IMR-90 (cell line): ENCODE measurements around the gene ZNF813. TPM values are rescaled to one million over a fixed set of nuclear protein-coding genes. Genes with fewer than 3 reads are reported as not detected.

Source experiments
- ATAC-seq: fragments of 200-7000 bp; cut with Tn5 transposase; 2 replicates; pipeline ENCODE4 v1.9.1; 2020; ENCODE audit warnings: low read depth, mild to moderate bottlenecking, moderate library complexity
- BruUV-seq: library from RNA; stranded (reverse); fragments of 400-500 nt; replicated peaks from 2 replicates; lab custom pipeline; 2021; lab: Mats Ljungman, UMichigan
- CTCF ChIA-PET: fragments of 300-600 bp; formaldehyde crosslinking; extraction: SDS; loops from one replicate; lab custom pipeline; 2021; ENCODE audit warnings: antibody characterized with exemption; lab: Yijun Ruan, JAX
- POLR2A ChIA-PET: fragments of 300-600 bp; sonication (Branson Sonifier 250); formaldehyde crosslinking; loops from one replicate; lab custom pipeline; 2022; ENCODE audit warnings: antibody characterized with exemption; ENCODE audit not compliant: unreplicated experiment; lab: Charles Lee
- DNase-seq: peaks from one replicate; pipeline ENCODE4 v3.0.0; 2013
- H2AFZ ChIP-seq: replicated peaks from 2 replicates; pipeline ENCODE3; 2013; ENCODE audit warnings: low read length, mild to moderate bottlenecking; ENCODE audit not compliant: poor library complexity
- H2AK5ac ChIP-seq: 2 replicates; pipeline ENCODE4 v1.6.1; 2013; ENCODE audit warnings: low read depth, low read length, inconsistent platforms
- H2AK9ac ChIP-seq: replicated peaks from 2 replicates; pipeline ENCODE3; 2013; ENCODE audit warnings: mild to moderate bottlenecking, low read depth, low read length, moderate library complexity; ENCODE audit not compliant: poor library complexity
- H2BK120ac ChIP-seq: 2 replicates; pipeline ENCODE4 v1.6.1; 2013; ENCODE audit warnings: low read depth, low read length, inconsistent platforms
- H2BK15ac ChIP-seq: 3 replicates; pipeline ENCODE4 v1.6.1; 2013; ENCODE audit warnings: low read depth, low read length, inconsistent platforms
- H2BK20ac ChIP-seq: 2 replicates; pipeline ENCODE4 v1.6.1; 2013; ENCODE audit warnings: low read depth, mild to moderate bottlenecking, inconsistent platforms, low read length, moderate library complexity
- H2BK5ac ChIP-seq: 2 replicates; pipeline ENCODE4 v1.6.1; 2013; ENCODE audit warnings: mild to moderate bottlenecking, low read depth, low read length, inconsistent platforms; ENCODE audit not compliant: poor library complexity, severe bottlenecking
- H3K14ac ChIP-seq: replicated peaks from 2 replicates; pipeline ENCODE4 v1.6.1; 2013; ENCODE audit warnings: low read depth, low read length, inconsistent platforms
- H3K18ac ChIP-seq: 2 replicates; pipeline ENCODE4 v1.6.1; 2013; ENCODE audit warnings: low read depth, low read length, control low read depth
- H3K23ac ChIP-seq: 2 replicates; pipeline ENCODE4 v1.6.1; 2013; ENCODE audit warnings: low read depth, low read length, inconsistent platforms
- H3K27ac ChIP-seq: 2 replicates; pipeline ENCODE4 v1.5.1; 2013; ENCODE audit warnings: mild to moderate bottlenecking, control low read depth, low read length; ENCODE audit not compliant: insufficient read depth
- H3K27me3 ChIP-seq: 2 replicates; pipeline ENCODE4 v1.6.1; 2013; ENCODE audit warnings: low read length; ENCODE audit not compliant: control insufficient read depth, insufficient read depth
- H3K36me3 ChIP-seq: 2 replicates; pipeline ENCODE4 v1.6.1; 2013; ENCODE audit warnings: low read length, mixed read lengths; ENCODE audit not compliant: control insufficient read depth, insufficient read depth
- H3K4ac ChIP-seq: 2 replicates; pipeline ENCODE4 v1.6.1; 2013; ENCODE audit warnings: low read depth, low read length, inconsistent platforms
- H3K4me1 ChIP-seq: 2 replicates; pipeline ENCODE4 v1.6.1; 2013; ENCODE audit warnings: low read length, mixed read lengths; ENCODE audit not compliant: control insufficient read depth, insufficient read depth
- H3K4me2 ChIP-seq: 2 replicates; pipeline ENCODE4 v1.6.1; 2013; ENCODE audit warnings: low read depth, mild to moderate bottlenecking, control low read depth, low read length, moderate library complexity
- H3K4me3 ChIP-seq: 2 replicates; pipeline ENCODE4 v1.5.1; 2013; ENCODE audit warnings: low read depth, mild to moderate bottlenecking, control low read depth, low read length, moderate library complexity; ENCODE audit not compliant: insufficient read depth
- H3K56ac ChIP-seq: 2 replicates; pipeline ENCODE4 v1.6.1; 2013; ENCODE audit warnings: low read length, inconsistent platforms; ENCODE audit not compliant: insufficient read depth; ENCODE audit errors: extremely low read depth
- H3K79me1 ChIP-seq, 2 experiments: 2 replicates each; pipeline ENCODE4 v1.6.1; 2013; ENCODE audit warnings: low read length in 2 of 2, inconsistent platforms in 1 of 2, low read depth in 1 of 2
- H3K9ac ChIP-seq: 2 replicates; pipeline ENCODE4 v1.6.1; 2013; ENCODE audit warnings: low read depth, low read length, control low read depth
- H3K9me1 ChIP-seq: 2 replicates; pipeline ENCODE4 v1.6.1; 2013; ENCODE audit warnings: low read length, inconsistent platforms; ENCODE audit not compliant: insufficient read depth
- H3K9me3 ChIP-seq: 2 replicates; pipeline ENCODE4 v1.6.1; 2013; ENCODE audit warnings: low read length; ENCODE audit not compliant: control insufficient read depth, insufficient read depth
- H4K20me1 ChIP-seq: 2 replicates; pipeline ENCODE4 v1.6.1; 2013; ENCODE audit warnings: low read length, inconsistent platforms; ENCODE audit not compliant: insufficient read depth
- H4K5ac ChIP-seq: 2 replicates; pipeline ENCODE4 v1.6.1; 2013; ENCODE audit warnings: mild to moderate bottlenecking, low read depth, low read length, control low read depth
- H4K8ac ChIP-seq, 2 experiments: 2 replicates each; pipeline ENCODE4 v1.6.1; 2013; ENCODE audit warnings: low read depth in 2 of 2, low read length in 2 of 2, control low read depth in 1 of 2, inconsistent platforms in 1 of 2
- H4K91ac ChIP-seq: 2 replicates; pipeline ENCODE4 v1.6.1; 2013; ENCODE audit warnings: low read depth, low read length, inconsistent platforms; ENCODE audit not compliant: insufficient read depth
- BHLHE40 ChIP-seq: fragments of 150-350 bp; IDR thresholded peaks from 2 replicates; pipeline ENCODE4 v1.6.1; 2016; ENCODE audit warnings: mild to moderate bottlenecking, low read depth, low read length
- CEBPB ChIP-seq: IDR thresholded peaks from 2 replicates; pipeline ENCODE4 v1.6.1; 2012; ENCODE audit warnings: low read depth, low read length, improper control_type of control experiment
- FOS ChIP-seq: fragments of 150-350 bp; IDR thresholded peaks from 2 replicates; pipeline ENCODE4 v1.6.1; 2016; ENCODE audit warnings: low read depth, low read length
- MAFK ChIP-seq: IDR thresholded peaks from 2 replicates; pipeline ENCODE4 v1.6.1; 2012; ENCODE audit warnings: low read depth, low read length, improper control_type of control experiment
- MAZ ChIP-seq: IDR thresholded peaks from 2 replicates; pipeline ENCODE4 v1.6.1; 2012; ENCODE audit warnings: low read depth, mild to moderate bottlenecking, low read length, improper control_type of control experiment, moderate library complexity, borderline replicate concordance
- MXI1 ChIP-seq: IDR thresholded peaks from 2 replicates; pipeline ENCODE4 v1.6.1; 2012; ENCODE audit warnings: low read depth, mild to moderate bottlenecking, low read length, moderate library complexity, borderline replicate concordance
- POLR2A ChIP-seq: IDR thresholded peaks from 2 replicates; pipeline ENCODE4 v1.6.1; 2012; ENCODE audit warnings: mild to moderate bottlenecking, low read depth, low read length
- RAD21 ChIP-seq: IDR thresholded peaks from 2 replicates; pipeline ENCODE4 v1.6.1; 2012; ENCODE audit warnings: low read length, improper control_type of control experiment
- RCOR1 ChIP-seq: IDR thresholded peaks from 2 replicates; pipeline ENCODE4 v1.6.1; 2012; ENCODE audit warnings: mild to moderate bottlenecking, low read length, improper control_type of control experiment; ENCODE audit not compliant: insufficient replicate concordance
- RFX5 ChIP-seq: IDR thresholded peaks from 2 replicates; pipeline ENCODE4 v1.8.0; 2012; ENCODE audit warnings: low read depth, mild to moderate bottlenecking, low read length, moderate library complexity
- SMC3 ChIP-seq: fragments of 150-350 bp; IDR thresholded peaks from 2 replicates; pipeline ENCODE4 v1.6.1; 2016; ENCODE audit warnings: low read depth, mild to moderate bottlenecking, antibody characterized with exemption, low read length, moderate library complexity
- WGBS, 2 experiments: methylation state at CpG; one replicate each; pipeline versions ENCODE4 v1.1.5 to v1.1.7; 2013; ENCODE audit warnings: missing lambda C conversion rate in 2 of 2; ENCODE audit not compliant: insufficient read length in 1 of 2; ENCODE audit errors: extremely low coverage in 2 of 2; 5-methylcytosine and 5-hydroxymethylcytosine counted together
- dilution Hi-C: fragments of 300-500 bp; cut with HindIII; formaldehyde crosslinking; loops from one replicate; pipeline ENCODE4 v1.14.3; 2018; ENCODE audit warnings: low sequenced_read_pairs; ENCODE audit not compliant: unreplicated experiment
- in situ Hi-C: fragments of 300-500 bp; cut with MboI; formaldehyde crosslinking; loops from 3 replicates; pipeline ENCODE4 v1.14.3; 2019; ENCODE audit warnings: low sequenced_read_pairs, inconsistent platforms, mixed read lengths
- intact Hi-C: fragments of 100-400 bp; cut with micrococcal nuclease; formaldehyde crosslinking; loops from 2 replicates; pipeline ENCODE4 v1.10.0; 2022
- polyA plus RNA-seq, 3 experiments: library from polyadenylated mRNA; depleted of rRNA; stranded (reverse); fragments of >200 nt; gene quantifications; 2 replicates each; pipeline ENCODE4 v1.2.3, GENCODE V29; 2012; ENCODE audit warnings: low replicate concordance in 1 of 3
- total RNA-seq: library from RNA; depleted of rRNA; stranded (reverse); fragments of >200 nt; gene quantifications from 2 replicates; pipeline ENCODE4 v1.2.3, GENCODE V29; 2012
- TF ChIP-seq, protein P1 (sequence below): conservative IDR thresholded peaks from 2 replicates; pipeline ENCODE4 v1.5.1; 2012; ENCODE audit warnings: mild to moderate bottlenecking, low read depth, low read length, improper control_type of control experiment
- TF ChIP-seq, protein P2 (sequence below): fragments of 150-350 bp; IDR thresholded peaks from 2 replicates; pipeline ENCODE4 v1.6.1; 2016; ENCODE audit warnings: low read depth, mild to moderate bottlenecking, low read length, moderate library complexity, borderline replicate concordance

Gene ZNF813
- total and polyA plus RNA-seq, 2 of the 4 experiments (the other 2 are of a cell fraction), result 0.82 to 3.4 TPM

DNA sequence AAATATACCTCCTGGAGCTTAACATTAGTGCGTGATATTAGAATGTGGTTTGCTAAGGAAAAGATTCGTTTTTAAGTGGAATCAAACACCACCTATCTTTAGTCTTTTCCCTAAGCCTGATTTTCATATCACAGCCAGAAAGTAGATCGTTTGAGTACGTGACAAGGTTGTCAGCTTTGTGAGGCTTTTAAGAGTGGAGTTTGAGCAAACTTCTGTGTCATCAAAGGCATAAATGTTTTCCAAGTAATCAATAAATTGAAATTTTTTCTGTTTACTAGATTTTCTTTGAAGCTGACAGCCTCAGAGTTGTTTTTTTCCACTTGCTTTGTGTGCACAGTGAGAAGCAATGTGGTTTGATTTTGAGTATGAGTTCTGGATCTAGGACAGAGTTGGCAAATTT, 63.9 kb downstream of the ZNF813 start:
- Histone ChIP-seq H4K8ac (no peak overlapping the region), H3K4me1 (no peaks in the 10 kb centered on the region), H2BK120ac (no peak overlapping the region), H3K9me3 (no peaks in the 10 kb centered on the region), H3K9me1 (no peaks in the 10 kb centered on the region), H3K36me3 (no peaks in the 10 kb centered on the region), H3K79me1 (no peaks in the 10 kb centered on the region), H3K27ac (no peak overlapping the region), H4K5ac (no peak overlapping the region), H3K4me3 (no peak overlapping the region), H3K4ac (no peak overlapping the region), H2BK5ac (no peak overlapping the region), H3K18ac (no peak overlapping the region), H4K91ac (no peak overlapping the region), H2AK5ac (no peak overlapping the region), H4K20me1 (no peaks in the 10 kb centered on the region), H3K4me2 (no peak overlapping the region), H3K27me3 (no peaks in the 10 kb centered on the region), H3K14ac (no peak overlapping the region), H2BK15ac (no peak overlapping the region), H3K9ac (no peak overlapping the region), H2AFZ (no peak overlapping the region), H2AK9ac (no peak overlapping the region), H3K23ac (no peak overlapping the region), H3K56ac (no peak overlapping the region), H2BK20ac (no peak overlapping the region)
- ATAC-seq (no peak), DNase-seq (no peak)
- in situ Hi-C loops (no loop called here), intact Hi-C loops (no loop called here), dilution Hi-C loops (no loop called here)
- POLR2A ChIA-PET, result no interaction called here
- TF ChIP-seq RFX5 (no peak), FOS (no peak), CEBPB (no peak), BHLHE40 (no peak), MAFK (no peak), RCOR1 (no peak), RAD21 (no peak), SMC3 (no peak), MXI1 (no peak), POLR2A (no peak), MAZ (no peak)
- TF ChIP-seq, protein P1, sequence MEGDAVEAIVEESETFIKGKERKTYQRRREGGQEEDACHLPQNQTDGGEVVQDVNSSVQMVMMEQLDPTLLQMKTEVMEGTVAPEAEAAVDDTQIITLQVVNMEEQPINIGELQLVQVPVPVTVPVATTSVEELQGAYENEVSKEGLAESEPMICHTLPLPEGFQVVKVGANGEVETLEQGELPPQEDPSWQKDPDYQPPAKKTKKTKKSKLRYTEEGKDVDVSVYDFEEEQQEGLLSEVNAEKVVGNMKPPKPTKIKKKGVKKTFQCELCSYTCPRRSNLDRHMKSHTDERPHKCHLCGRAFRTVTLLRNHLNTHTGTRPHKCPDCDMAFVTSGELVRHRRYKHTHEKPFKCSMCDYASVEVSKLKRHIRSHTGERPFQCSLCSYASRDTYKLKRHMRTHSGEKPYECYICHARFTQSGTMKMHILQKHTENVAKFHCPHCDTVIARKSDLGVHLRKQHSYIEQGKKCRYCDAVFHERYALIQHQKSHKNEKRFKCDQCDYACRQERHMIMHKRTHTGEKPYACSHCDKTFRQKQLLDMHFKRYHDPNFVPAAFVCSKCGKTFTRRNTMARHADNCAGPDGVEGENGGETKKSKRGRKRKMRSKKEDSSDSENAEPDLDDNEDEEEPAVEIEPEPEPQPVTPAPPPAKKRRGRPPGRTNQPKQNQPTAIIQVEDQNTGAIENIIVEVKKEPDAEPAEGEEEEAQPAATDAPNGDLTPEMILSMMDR, result no peak
- TF ChIP-seq, protein P2, sequence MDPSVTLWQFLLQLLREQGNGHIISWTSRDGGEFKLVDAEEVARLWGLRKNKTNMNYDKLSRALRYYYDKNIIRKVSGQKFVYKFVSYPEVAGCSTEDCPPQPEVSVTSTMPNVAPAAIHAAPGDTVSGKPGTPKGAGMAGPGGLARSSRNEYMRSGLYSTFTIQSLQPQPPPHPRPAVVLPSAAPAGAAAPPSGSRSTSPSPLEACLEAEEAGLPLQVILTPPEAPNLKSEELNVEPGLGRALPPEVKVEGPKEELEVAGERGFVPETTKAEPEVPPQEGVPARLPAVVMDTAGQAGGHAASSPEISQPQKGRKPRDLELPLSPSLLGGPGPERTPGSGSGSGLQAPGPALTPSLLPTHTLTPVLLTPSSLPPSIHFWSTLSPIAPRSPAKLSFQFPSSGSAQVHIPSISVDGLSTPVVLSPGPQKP, result no peak
- CTCF ChIA-PET, result no interaction called here
- WGBS, 2 experiments, result no CpG with 5 or more reads among the region's 4 CpGs
- no TSS peak for BruUV-seq
